GM18907 (cell line): ENCODE data around the gene CXCL1.

Experiments used
- ATAC-seq: cut with Tn5 transposase; IDR thresholded peaks from one replicate; pipeline ENCODE4 v1.9.1; 2021; ENCODE audit warnings: mild to moderate bottlenecking, moderate library complexity; ENCODE audit not compliant: unreplicated experiment

Gene CXCL1

DNA sequence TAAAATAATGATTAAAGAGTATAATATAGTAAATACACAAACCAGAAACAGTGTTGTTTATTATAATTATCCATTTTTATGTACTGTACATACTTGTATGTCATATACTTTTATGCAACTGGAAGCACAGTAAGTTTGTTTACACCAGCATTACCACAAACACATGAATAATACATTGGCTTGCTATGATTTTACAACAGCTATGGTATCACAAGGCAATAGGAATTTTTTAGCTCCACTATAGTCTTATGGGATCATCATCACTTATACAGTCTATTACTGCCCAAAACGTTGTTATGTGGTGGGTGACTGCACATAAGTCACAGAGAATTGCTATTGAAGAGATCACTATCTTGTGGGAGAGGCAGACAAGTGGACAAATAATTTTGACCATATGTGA is 17.9 kb upstream of the CXCL1 start:
- ATAC-seq = no peak

DNA sequence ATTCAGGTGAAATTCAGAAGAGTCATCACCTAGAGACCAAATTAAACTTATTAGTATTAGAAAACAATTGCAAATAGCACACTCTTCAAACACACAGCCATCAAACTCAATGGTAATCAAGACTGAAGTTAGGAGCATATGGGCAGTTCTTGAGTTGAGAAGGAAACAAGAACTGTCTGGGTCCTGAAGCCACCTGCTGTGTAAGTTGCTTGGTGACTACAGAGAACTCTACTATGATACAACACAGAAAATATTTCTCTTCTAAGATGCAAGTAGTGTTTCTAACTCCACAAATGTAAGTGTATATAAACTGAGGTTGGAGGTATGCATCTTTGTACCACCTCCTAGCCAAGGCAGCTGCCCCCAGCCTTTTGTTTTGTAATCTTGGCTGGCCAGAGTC is 16.4 kb upstream of the CXCL1 start:
- no peak for ATAC-seq

DNA sequence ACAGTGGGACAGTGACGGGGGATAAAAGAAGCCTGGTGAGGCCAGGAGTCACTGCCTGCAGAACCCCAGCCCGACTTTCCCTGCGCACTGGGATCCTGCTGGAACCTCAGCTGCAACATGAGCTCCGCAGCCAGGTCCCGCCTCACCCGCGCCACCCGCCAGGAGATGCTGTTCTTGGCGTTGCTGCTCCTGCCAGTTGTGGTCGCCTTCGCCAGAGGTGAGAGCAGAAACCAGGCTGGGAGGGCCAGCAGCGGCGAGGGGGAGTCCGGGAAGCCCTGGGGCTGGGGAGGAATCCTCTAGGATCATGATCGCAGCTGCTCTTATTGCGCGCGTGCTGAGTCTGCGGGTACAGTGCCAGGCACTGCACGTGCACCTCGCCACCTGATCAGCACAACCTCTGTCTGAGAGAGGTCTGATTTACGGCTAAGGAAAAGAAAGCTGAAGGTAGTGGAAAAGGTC is 15.9 kb upstream of the CXCL1 start, which contains the start of gene PF4V1:
PF4V1 (plus strand) TSS at position 51 of the 459 bp plus-strand sequence; CDS start at position 118, 67 bp downstream.
- ATAC-seq = no peak

DNA sequence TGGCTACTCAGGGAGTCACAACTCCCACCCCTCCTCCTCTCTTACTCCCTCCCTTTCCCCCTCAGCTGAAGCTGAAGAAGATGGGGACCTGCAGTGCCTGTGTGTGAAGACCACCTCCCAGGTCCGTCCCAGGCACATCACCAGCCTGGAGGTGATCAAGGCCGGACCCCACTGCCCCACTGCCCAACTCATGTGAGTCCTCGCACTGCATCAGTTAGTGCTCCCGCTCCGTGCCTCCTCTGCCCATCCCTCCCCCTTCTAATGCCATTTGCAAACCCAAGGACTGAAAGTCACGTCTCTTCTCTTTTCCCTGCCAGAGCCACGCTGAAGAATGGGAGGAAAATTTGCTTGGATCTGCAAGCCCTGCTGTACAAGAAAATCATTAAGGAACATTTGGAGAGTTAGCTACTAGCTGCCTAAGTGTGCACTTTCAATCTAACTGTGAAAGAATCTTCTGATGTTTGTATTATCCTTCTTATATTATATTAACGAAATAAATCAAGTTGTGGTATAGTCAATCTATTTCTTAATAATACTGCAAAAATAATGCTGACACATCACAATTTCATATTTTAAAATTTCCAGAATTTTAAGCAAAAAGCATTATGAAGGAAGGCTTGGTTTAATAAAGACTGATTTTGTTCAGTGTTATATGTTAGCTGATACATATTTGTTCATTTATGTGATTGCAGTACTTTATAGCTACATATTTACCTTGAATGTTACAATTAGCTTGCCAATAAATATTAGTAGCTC is 15.3 kb upstream of the CXCL1 start:
- ATAC-seq = no peak

DNA sequence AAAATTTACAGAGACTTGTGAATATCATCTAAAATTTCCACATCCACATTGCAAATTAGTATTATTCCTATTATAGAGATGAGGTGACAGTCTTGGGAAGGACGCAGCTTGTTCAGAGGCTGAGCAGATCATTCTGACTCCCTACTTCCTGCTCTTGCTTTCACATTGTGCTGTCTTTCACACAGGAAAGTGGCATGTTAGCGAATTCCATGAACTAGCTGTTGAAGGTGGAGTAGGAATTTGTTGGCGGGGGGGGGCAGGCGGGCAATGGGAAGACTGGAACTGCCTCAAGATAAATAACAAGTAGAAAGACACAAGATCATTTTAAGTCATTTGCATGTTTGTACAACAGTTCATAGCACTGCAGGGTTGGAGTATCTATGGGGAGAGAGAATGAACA is 13.8 kb upstream of the CXCL1 start:
- no peak for ATAC-seq

DNA sequence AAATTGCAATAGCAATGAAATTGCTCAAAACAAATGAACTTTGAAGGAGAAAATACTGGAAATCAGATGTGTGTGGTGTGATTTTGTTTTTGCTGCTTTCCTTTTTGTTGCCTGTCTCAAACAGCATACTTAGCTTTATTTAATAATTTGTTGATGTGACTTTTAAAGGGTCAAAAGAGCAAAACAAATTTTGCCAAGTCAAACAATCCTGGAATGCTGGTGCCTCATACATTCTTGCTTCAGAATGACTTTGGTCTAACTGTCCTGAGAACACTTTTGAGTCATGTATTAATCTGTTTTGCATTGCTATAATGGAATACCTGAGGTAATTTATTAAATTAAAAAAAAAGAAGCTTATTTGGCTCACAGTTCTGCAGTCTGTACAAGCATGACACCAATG is 12.7 kb upstream of the CXCL1 start:
- ATAC-seq = no peak

DNA sequence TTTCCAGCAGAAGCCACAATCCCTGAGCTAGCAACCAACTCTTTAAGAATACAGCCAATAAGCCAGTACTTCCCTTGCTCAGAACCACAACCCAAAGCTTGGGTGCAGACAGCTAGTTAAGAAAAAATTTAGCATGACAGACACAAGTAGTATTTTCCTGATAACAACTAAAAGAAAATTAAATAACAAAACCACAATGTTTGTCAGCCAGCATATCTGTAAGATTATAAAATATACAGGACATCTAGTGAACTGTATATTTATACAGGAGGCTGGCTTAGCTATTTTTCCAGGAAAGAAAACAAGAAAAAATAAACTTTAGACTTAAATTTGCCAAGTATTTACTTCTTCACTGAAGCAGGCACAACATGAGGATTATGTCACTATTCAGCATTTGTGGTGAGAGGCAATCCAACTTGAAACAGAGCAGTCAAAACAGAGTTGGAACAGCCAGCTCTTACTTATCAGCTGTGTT is 9.5 kb upstream of the CXCL1 start:
- no peak for ATAC-seq

DNA sequence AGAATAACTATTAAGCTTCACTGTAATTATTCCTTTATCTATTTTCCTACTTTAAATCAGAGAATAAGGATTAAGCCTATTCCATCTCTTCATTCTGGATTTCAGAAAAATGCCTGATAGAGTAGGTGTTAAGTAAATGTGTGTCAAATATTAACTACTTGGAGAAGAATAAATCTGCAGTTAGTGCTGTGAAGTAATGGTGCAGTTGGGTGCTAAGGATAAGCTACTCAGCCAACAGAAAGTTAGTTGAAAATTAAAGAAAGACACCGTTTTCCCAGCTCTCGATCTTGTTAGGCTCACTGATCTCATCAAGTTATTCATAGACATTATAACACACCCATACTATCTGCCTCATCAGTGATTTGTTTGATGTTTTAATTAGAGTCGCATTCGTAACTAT is 9.0 kb upstream of the CXCL1 start:
- no peak for ATAC-seq

DNA sequence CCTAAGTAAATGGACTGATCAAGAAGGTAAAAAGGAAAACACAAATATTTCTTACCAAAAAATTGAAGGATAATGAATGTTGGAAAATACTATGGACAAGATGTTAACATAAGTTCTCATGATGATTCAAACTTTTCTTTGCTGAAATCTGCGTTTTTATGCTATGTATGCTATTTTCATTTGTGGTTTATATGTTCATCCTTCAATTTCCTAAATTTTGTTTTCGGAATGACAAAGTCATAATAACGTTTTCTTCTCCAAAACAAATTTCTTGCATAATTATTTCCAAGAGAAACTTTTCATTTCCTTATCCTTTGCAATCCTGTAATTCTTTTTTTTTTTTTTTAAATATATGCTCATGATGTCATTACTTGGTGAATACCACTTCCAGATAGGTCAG is 8.3 kb upstream of the CXCL1 start:
- ATAC-seq = no peak

DNA sequence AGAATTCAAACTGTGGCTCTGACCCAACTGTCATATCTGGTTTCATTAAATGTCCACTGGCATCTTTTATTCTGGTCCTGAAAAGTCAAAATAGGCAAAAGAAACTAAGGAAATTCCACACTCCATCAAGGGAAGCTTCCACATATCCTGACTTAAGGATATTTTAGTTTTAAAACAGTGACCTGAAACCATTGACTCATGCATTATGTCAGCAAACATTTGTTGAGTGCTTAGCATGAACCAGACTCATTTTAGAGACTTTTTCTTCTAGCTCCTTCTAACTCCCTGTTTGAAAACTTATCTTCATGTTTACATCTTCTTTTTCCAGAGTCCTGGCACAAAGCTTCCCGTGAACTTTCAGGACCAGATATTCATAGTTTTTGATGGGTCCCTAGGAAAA is 6.9 kb upstream of the CXCL1 start:
- ATAC-seq = no peak

DNA sequence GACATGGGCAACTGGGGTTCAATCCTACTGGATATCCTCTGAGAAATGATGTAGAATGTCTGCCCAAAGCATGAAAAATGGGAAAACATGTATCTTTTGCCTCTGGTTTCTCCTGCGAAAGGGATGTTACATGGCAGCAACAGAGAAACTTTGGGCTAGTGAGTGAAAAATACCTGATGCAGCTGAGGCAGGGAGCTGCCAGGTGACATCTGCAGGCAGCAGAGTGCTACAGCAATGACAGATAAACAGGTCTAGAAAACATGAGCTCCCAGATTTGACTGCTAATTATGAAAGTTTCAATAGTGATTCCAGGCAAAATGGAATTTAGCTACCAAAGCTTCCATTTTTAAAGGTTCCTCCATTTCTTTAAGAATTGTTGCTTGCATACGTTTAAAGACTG is 4.8 kb upstream of the CXCL1 start:
- no peak for ATAC-seq

DNA sequence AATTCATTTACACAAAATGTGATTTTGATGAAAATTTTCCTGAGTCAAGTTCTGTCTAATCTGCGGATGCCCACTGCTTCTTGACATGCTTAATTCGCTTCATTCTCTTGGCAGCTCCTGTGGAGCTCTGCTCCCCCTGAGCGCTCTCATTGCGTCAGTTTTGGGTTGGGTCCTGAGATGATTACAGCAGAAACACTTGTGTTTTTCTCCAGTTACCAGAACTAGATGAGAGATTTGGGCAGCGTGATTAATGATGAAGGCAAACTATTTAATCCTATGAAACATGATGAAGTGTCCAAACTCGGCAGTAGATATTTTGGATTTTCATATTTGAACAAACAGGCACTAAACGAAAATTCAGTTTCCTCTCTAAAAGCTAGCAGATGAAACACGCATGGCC is 4.2 kb upstream of the CXCL1 start:
- no peak for ATAC-seq

DNA sequence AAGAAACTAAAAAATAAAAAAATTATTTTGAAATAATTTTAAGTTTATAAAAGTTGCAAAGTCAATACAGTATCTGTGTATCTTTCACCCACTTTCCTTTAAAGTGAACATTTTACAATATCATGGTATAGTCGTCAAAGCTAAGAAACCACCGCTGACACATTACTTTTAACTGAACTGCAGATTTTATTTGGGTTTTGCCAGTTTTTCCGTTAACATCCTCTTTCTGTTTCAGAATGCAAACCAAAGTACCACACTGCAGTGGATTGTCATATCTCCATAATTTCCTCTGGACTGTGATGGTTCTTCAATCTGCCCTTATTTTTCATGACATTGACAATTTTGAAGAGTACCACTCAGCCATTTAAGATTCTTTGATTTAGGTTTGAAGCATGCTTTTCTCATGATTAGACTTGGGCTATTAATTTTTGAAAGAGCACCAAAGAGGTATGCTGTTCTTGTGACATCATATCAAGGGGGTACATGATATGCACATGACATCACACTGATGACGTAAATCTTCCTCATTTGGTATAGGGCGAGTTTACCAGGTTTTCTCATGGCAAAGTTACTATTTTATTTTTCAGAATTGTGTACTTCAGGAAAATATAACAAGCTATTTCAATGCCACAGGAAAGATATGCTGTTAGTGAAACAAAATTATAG is 3.6 kb upstream of the CXCL1 start:
- no peak for ATAC-seq

DNA sequence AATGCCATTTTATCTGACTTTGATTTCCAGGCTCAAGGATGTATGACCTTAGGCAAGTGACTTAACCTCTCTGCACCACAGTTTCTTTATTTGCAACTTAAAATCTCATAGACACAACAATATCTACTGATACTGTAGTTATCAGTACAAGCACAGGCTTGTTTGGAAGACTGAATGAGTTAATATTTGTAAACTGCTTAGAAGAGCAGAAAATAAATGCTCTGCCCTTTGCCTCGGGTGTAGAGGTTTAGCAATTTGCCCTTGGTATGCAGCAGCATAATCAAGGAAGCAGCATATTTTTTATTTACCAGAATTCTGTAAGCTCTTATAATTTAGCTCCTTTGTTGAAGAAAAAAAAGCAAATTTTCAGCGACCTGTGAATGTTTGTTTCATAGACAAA is 2.9 kb upstream of the CXCL1 start:
- ATAC-seq = no peak

DNA sequence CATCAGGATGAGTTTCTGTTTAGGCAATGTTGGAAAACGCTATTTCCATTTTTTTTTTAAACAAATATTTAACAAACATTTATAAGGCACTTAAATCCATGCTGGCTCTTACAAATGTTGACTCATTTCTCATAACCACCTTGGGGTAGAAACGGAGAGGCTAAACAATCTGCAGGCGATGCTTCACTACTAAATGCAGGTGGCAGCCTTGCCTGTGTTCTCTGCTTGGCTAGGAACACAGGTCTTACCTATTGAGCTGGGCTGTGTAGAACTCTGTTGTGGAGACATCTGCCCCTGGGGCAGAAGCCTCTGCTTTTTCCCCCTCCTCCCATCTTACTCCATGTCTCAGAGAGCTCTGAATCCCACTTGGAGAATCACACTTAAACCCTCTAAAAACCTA is 1.4 kb upstream of the CXCL1 start:
- no peak for ATAC-seq

DNA sequence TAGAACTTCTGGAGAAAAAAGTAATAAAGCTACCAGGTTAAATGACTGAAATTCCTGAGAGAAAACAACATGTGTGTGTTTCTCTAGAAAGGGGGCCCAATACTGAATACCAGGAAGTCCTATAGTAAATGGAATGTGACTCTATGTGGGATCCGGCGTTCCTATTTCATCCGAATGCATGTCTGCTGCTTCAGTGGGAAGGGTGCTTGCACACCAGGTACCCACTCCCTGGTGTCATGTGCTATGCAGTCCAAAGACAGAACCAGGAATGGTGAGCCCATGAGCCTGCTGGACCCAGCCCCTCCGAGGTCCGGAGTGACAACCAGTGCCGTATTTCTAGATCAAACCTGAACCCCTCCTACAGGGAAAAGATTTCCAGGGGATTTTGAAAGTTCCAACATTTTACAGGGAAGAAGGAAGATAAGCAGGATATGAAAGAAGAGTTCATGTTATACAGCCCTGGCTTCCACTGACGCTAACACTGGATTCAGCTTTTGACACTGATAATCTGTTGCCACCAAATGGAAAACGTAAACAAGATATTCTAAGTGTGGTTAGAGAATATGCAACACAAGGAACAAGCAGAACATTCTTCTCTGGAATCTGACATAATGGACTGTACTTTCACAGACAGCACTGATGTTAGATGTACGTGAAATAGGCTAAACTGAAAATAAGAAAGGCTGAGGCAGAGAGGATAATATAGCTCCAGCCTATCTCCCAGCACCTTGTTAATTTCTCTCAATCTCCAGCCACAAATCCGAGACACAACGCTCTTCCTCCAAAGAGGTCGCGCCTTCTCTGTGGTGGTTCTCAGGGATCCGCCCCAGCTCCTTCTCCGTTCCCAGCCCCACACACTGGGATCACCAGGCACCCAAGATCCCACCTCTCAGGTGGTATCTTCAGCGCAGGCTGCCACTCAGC is 725 bp upstream of the CXCL1 start:
- no peak for ATAC-seq

DNA sequence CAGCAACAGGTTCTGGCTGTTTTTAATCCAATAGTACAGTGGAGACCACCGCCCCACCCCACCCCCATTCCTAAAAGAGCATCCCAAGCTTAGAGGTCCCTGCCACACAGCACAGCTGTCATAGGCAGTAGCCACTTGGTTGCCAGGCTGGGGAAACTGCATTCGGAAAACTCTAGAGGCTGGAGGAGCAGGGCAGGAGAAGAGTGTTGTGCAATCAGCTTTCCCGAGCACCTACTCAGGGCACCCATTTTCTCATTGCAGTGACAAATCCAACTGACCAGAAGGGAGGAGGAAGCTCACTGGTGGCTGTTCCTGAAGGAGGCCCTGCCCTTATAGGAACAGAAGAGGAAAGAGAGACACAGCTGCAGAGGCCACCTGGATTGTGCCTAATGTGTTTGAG is 1.1 kb downstream of the CXCL1 start:
- no peak for ATAC-seq

DNA sequence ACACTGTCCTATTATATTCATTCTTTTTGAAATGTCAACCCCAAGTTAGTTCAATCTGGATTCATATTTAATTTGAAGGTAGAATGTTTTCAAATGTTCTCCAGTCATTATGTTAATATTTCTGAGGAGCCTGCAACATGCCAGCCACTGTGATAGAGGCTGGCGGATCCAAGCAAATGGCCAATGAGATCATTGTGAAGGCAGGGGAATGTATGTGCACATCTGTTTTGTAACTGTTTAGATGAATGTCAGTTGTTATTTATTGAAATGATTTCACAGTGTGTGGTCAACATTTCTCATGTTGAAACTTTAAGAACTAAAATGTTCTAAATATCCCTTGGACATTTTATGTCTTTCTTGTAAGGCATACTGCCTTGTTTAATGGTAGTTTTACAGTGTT is 1.6 kb downstream of the CXCL1 start:
- no peak for ATAC-seq

DNA sequence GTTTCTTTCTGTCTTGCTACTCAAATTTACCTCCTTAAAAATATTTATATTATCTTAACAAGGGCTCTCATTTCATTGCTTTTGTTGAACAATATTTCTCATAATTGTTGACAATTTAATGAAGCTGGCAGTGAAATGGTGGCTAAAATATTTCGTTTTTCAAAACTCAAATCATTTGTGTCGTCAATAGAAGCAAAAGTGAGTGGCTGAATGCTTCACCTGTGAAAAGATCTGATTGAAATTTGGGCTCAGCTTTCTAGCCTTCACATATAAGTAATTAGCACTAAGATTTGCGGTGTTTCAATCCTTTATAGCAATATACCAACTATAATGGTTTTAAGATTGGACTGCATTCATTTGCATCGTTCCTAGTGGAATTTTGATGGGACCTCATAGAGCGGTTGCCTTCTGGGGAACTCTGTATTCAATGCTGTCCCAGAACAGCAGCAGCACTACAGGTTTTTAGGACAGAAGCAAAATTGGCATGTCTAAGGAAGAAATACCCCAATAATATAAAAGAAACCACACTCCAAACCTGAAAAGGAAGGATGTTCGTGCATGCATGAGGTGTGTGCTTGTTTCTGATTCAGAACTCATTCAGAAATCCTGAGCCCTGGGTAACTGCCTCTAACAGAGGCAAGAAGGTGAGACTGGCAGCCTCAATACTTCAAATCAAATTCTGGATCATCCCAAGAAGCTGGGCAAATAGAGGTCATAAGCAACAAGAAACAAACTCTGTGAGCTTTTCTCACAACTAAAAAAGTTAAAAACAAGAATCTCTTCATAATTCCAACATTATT is 2.5 kb downstream of the CXCL1 start:
- ATAC-seq = no peak

DNA sequence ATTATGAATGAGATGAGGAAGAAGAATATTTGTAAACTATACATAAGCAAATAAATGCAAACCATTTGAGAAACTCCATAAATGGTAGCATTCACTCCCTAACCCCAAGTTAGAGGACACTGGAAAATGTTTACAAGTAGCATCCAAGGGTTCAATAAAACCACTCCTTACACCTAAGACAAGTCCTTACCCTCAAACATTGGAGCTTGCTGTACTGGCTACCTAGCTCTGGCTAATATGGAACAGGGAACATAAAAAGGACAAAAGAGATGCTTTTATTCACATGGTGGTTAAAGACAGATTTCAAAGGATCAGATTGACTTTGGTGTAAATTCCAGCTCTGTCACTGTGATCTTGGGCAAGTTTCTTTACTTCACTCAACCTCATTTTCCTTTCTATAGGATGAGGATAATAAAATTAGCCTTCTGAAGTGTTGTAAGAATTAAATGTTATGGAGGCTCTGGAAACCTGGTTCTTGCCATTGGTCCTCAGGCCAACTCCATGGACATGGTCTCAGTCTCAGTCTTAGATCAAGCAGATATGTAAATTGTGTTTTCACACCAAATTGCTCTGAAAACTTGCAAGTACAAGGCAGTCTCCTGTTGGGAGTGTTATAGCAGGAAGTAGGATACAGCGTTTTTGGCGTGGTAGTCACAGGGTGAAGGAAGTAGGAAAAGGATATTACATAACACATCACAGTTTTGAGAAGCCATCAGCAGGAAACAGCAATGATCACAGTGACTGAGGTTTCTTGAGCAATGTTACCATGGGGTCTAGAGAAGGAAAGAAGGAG is 3.3 kb downstream of the CXCL1 start:
- no peak for ATAC-seq
